Measurements from ENCODE around the gene NDRG2. TPM values are rescaled to one million over a fixed set of nuclear protein-coding genes. Genes with fewer than 3 reads are reported as not detected.
"Not testable (repeated sequence)": the region's sequence is repeated elsewhere in the genome, so short reads cannot be mapped to it uniquely, and the experiment has no call there.

NDRG2 gene
- polyA plus RNA-seq, 1 experiment, result 1.0 TPM

DNA sequence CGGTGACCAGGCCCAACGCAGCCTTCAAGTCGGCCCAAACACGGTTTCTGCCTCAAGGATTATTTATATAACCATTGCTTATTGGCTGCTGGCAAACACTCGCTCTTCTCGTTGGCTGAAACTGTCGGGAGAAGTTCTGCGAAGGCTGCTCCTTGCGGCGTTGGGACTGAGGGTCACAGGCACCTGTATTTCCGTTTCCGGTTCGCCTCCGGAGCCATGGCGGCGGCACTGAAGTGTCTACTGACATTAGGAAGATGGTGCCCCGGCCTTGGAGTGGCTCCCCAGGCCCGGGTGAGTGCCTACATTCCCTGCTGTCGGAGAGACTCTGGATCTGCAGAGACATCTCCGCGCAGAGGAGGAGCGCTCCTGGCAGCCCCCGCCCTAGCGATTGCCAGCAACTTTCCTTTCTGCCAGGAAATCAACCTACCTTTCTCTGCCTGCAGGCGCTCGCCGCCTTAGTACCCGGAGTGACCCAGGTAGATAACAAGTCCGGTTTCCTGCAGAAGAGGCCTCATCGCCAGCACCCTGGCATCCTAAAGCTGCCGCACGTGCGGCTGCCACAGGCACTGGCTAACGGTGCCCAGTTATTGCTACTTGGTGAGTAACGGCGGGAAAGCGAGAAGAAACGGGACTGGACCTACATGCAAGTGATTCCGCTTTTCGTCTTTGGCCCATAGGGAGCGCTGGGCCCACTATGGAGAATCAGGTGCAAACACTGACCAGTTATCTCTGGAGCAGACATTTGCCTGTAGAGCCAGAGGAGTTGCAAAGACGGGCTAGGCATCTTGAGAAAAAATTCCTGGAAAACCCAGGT is 34.9 kb downstream of the NDRG2 start, which contains the start of gene METTL17:
METTL17 (plus strand) TSS at position 194 of the 814 bp plus-strand sequence; CDS start at position 217, 23 bp downstream.
- ChIA-PET CTCF (interaction anchor here (0.6 to 4.0 kb wide), 4 partner anchors 19 to 272 kb away, joined by 4 to 32 read pairs (median 14); no protein-coding TSS in a partner anchor), POLR2A (no interaction called here)
- no peaks in the 10 kb centered on the region for H3K9me3 ChIP-seq (ENCODE audit: control insufficient read depth, insufficient read depth, low read length)
- TF ChIP-seq, protein P1, sequence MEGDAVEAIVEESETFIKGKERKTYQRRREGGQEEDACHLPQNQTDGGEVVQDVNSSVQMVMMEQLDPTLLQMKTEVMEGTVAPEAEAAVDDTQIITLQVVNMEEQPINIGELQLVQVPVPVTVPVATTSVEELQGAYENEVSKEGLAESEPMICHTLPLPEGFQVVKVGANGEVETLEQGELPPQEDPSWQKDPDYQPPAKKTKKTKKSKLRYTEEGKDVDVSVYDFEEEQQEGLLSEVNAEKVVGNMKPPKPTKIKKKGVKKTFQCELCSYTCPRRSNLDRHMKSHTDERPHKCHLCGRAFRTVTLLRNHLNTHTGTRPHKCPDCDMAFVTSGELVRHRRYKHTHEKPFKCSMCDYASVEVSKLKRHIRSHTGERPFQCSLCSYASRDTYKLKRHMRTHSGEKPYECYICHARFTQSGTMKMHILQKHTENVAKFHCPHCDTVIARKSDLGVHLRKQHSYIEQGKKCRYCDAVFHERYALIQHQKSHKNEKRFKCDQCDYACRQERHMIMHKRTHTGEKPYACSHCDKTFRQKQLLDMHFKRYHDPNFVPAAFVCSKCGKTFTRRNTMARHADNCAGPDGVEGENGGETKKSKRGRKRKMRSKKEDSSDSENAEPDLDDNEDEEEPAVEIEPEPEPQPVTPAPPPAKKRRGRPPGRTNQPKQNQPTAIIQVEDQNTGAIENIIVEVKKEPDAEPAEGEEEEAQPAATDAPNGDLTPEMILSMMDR (IDR thresholded peaks at IDR 0.05; ENCODE audit: low read depth, low read length), result peak; percentile 48
- peak within 1 kb of the TSS; percentile 52 for H3K27ac ChIP-seq (ENCODE audit: low read depth, low read length)
- no peaks in the 10 kb centered on the region for H3K27me3 ChIP-seq (ENCODE audit: control insufficient read depth, insufficient read depth, low read length)
- peak; percentile 96 for DNase-seq (ENCODE audit: low read depth, low spot score)
- peak within 1 kb of the TSS; percentile 88 for H3K4me3 ChIP-seq (ENCODE audit: low read depth, low read length)

DNA sequence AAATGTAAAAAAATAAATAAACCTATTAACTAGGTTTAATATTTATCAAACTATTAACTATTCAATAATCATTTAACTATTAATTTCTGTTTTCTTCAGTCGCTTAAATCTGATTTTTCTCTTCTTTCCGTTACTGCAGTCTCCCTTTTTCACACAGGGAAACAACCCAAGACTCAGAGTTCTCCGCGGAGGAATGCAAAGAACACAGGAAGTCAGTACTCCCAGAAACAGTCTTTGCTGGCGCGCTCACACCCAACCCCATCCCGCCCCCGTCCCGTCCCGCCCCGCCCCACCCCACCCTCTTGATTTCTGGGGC is 35.4 kb downstream of the NDRG2 start:
- POLR2A ChIA-PET, result no interaction called here
- Histone ChIP-seq H3K9me3 (ENCODE audit: control insufficient read depth, insufficient read depth, low read length) (no peaks in the 10 kb centered on the region), H3K4me3 (ENCODE audit: low read depth, low read length) (peak overlapping the region; percentile 88), H3K27ac (ENCODE audit: low read depth, low read length) (no peak overlapping the region), H3K27me3 (ENCODE audit: control insufficient read depth, insufficient read depth, low read length) (no peaks in the 10 kb centered on the region)
- CTCF ChIA-PET, result interaction anchor here (1.1 to 2.7 kb wide), 3 partner anchors 19 to 115 kb away, joined by 4 to 32 read pairs (median 8); no protein-coding TSS in a partner anchor
- DNase-seq (ENCODE audit: low read depth, low spot score), result no peak
- TF ChIP-seq, protein P1 (IDR thresholded peaks at IDR 0.05; ENCODE audit: low read depth, low read length), result no peak

DNA sequence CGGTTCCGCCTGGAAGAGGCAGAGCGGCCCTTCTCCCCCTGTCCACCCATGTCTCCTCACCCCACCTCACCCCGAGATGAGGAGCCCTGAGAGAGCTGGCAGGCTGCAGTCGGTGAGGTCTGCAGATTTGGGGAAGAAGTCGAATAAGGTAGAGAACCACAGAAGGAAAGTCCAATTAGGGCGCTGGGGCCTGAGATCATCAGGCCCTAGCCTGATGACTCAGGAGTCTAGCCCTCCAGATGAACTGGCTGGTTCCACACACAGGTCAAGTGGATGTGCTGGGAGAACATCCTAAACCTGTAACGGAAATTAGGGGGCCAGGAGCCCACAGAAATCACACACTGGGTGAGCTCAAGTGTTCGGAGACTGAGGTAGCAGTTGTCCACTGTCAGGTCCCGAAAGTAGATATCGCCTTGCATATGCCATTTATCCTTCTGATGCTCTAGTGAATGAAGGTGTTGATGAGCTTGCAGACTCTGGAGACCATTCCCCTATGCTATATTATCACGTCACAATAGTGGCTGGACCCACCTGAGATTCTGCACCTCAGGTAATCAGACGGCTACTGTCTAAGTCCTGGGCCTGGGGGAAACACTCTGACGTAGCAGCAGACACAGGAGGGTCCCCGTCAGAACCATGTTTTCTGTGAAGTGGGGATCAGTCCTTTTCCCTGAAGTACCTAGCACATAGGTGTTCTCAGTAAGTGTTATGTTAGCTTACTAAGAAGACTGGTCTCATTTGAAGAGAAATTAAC is 36.0 kb downstream of the NDRG2 start:
- peak overlapping the region; percentile 34 for H3K4me3 ChIP-seq (ENCODE audit: low read depth, low read length)
- H3K9me3 ChIP-seq (ENCODE audit: control insufficient read depth, insufficient read depth, low read length), result no peaks in the 10 kb centered on the region
- ChIA-PET POLR2A (interaction anchor here (1.0 kb wide), 1 partner anchor 82 kb away, joined by 3 read pairs; no protein-coding TSS in a partner anchor), CTCF (interaction anchor here (1.1 to 2.7 kb wide), 4 partner anchors 18 to 116 kb away, joined by 4 to 32 read pairs (median 6); no protein-coding TSS in a partner anchor)
- DNase-seq (ENCODE audit: low read depth, low spot score), result no peak
- TF ChIP-seq, protein P1 (IDR thresholded peaks at IDR 0.05; ENCODE audit: low read depth, low read length), result no peak
- no peaks in the 10 kb centered on the region for H3K27me3 ChIP-seq (ENCODE audit: control insufficient read depth, insufficient read depth, low read length)
- H3K27ac ChIP-seq (ENCODE audit: low read depth, low read length), result peak overlapping the region; percentile 48

DNA sequence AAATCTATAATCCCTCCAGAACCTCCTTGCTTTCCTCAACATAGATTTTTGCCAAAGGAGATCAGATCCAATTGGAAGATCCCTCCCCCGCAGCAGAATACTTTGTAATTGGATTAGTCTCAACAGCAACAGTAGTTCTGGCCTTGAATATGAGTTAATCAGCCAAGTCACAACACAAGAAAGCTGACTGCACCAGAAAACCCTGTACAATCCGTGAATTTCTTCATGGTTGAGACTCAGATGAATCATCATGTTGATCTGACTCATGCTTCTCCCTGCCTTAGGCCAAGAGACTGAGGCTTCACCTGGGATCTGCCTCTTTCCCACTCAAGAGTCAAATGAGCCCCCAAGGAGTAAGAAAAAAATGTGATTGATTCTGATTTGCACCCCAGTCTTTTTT is 38.0 kb downstream of the NDRG2 start:
- TF ChIP-seq, protein P1 (IDR thresholded peaks at IDR 0.05; ENCODE audit: low read depth, low read length), result no peak
- DNase-seq (ENCODE audit: low read depth, low spot score), result peak; percentile 75
- ChIA-PET POLR2A (interaction anchor here (0.9 kb wide), 1 partner anchor 101 kb away, joined by 3 read pairs; no protein-coding TSS in a partner anchor), CTCF (interaction anchor here (0.9 to 2.6 kb wide), 3 partner anchors 15 to 28 kb away, joined by 3 to 23 read pairs (median 9); no protein-coding TSS in a partner anchor)
- H3K9me3 ChIP-seq (ENCODE audit: control insufficient read depth, insufficient read depth, low read length), result no peaks in the 10 kb centered on the region
- H3K27ac ChIP-seq (ENCODE audit: low read depth, low read length), result peak overlapping the region; percentile 73
- H3K27me3 ChIP-seq (ENCODE audit: control insufficient read depth, insufficient read depth, low read length), result peaks cover 9% of the 10 kb centered on the region
- H3K4me3 ChIP-seq (ENCODE audit: low read depth, low read length), result no peak overlapping the region

DNA sequence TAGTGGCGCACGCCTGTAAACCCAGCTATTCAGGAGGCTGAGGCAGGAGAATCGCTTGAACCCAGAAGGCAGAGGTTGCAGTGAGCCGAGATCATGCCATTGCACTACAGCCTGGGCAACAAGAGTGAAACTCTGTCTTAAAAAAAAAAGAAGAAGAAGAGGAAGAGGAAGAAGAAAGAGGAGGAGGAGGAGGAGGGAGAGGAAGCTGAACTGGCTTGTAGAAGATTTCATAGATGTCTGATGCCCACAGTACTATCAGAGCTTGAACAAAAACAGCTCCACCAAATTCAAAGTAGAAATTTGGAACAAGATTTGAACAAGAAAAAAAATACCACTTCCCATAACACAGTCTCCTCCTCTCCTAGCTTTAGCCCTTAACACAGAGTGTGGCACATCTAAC is 39.2 kb downstream of the NDRG2 start:
- CTCF ChIA-PET, result interaction anchor here (0.8 to 2.6 kb wide), 3 partner anchors 12 to 29 kb away, joined by 3 to 23 read pairs (median 9); no protein-coding TSS in a partner anchor
- POLR2A ChIA-PET; H3K27me3 ChIP-seq (ENCODE audit: control insufficient read depth, insufficient read depth, low read length); DNase-seq (ENCODE audit: low read depth, low spot score); H3K9me3 ChIP-seq (ENCODE audit: control insufficient read depth, insufficient read depth, low read length); H3K4me3 ChIP-seq (ENCODE audit: low read depth, low read length); H3K27ac ChIP-seq (ENCODE audit: low read depth, low read length): not testable (repeated sequence)
